Measurements from ENCODE around the gene GEMIN5.
"Not testable (repeated sequence)": the region's sequence is repeated elsewhere in the genome, so short reads cannot be mapped to it uniquely, and the experiment has no call there.

GEMIN5 gene

DNA sequence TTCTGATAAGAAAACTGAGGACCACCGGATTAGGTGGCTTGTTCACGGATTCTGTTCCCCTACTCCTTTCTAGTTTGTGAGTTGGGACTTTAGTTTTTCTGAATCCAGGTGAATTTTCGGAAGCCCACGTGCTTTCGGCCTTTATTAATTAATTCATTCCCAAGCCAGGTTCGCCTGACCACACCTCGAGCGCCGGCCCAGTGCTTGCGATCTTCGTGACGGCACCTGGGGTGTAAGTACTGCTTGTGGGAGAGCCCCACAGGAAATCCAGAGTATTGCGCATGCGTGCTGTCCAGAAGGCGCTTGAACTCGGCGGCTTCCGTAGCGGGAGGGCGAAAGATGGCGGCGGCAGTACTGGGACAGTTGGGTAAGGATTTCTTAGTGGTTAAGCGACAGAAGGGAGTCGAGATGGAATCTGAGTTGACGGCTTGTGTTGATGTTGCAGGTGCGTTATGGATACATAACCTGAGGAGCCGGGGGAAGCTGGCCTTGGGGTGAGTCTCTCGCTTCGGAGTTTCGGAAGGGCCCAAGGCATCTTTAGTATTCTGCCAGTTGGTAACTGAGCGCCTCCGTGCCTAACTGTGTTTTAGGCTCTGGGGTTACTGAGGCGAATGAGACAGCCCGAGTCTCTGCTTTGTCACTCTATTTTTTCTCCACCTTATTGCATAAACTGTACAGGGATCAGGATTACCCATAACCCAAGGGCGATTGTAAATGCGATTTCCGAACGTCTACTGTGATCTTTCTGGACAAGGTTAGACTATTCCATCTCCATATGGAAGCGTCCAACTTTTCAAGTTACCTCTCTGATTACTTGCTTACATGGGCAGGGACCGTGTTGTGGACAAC, 3.0 kb upstream of the GEMIN5 start, which contains the start of gene MRPL22:
Gene MRPL22 (plus strand): TSS at position 302 of the 849 bp plus-strand sequence. CDS start 38 bp downstream, at position 340.
- TF ChIP-seq, protein P1, sequence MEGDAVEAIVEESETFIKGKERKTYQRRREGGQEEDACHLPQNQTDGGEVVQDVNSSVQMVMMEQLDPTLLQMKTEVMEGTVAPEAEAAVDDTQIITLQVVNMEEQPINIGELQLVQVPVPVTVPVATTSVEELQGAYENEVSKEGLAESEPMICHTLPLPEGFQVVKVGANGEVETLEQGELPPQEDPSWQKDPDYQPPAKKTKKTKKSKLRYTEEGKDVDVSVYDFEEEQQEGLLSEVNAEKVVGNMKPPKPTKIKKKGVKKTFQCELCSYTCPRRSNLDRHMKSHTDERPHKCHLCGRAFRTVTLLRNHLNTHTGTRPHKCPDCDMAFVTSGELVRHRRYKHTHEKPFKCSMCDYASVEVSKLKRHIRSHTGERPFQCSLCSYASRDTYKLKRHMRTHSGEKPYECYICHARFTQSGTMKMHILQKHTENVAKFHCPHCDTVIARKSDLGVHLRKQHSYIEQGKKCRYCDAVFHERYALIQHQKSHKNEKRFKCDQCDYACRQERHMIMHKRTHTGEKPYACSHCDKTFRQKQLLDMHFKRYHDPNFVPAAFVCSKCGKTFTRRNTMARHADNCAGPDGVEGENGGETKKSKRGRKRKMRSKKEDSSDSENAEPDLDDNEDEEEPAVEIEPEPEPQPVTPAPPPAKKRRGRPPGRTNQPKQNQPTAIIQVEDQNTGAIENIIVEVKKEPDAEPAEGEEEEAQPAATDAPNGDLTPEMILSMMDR (IDR thresholded peaks at IDR 0.05; ENCODE audit: low read depth, low read length), result no peak
- peak within 1 kb of the TSS; percentile 93 for H3K4me3 ChIP-seq (ENCODE audit: low read depth, low read length)

DNA sequence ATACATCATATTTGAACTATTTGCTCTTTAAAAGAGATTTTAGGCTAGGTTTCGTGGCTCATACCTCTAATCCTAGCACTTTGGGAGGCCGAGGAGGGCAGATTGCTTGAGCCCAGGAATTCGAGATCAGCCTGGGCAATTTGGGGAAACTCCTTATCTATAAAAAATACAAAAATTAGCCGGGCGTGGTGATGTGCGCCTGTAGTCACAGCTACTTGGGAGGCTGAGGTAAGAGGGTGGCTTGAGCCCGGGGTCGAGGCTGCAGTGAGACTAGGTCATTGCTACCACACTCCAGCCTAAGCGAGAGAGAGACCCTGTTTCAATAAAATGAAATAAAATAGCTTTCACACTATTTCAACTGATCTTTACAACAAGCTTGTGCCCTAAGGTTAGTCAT, 2.4 kb upstream of the GEMIN5 start:
- H3K4me3 ChIP-seq (ENCODE audit: low read depth, low read length), result peak overlapping the region; percentile 93
- TF ChIP-seq, protein P1 (IDR thresholded peaks at IDR 0.05; ENCODE audit: low read depth, low read length), result no peak

DNA sequence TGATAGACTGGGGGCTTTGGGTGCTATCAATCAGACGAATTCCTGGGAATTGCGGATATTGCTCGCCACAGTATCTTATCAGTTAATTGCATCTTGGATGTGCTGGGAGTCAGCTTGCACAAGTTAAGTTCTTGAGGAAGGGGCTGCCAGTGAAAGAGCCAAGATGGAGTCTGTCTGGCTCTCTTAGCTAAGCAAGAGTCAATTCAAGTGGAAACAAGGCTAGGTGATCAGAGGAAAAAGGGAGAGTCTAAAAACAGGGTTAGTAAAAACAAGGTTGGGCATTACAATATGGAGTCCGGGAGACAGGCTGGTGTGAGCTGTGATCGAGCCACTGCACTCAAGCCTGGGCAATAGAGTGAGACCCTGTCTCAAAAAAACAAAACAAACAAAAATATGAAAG, 1.4 kb upstream of the GEMIN5 start:
- H3K4me3 ChIP-seq (ENCODE audit: low read depth, low read length), result not testable (repeated sequence)

DNA sequence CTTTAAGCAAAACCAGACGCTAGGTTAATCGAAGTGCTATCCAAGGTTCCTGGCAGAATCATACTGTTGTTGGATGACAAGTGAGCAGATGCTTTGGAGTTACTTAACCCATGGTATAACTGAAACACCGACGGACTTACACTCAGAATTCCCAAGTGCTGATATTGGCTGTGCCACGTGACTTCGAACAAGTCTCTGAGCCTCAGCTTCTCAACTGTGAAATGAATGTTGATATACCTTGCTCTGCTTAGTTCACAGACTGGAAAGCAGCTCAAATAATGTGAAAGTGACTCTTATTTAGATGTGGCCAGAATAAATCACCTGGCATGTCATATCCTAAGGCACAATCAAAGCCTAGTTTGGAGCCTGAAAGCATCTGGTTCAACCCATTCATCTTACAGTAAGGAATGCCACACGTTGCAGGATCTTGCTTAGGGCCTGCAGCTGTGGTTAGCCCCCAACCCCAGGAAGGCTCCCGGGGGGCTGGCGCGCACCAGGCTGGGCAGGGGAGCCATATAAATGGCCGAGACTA, 759 bp downstream of the GEMIN5 start:
- TF ChIP-seq, protein P1 (IDR thresholded peaks at IDR 0.05; ENCODE audit: low read depth, low read length), result no peak
- peak overlapping the region; percentile 95 for H3K4me3 ChIP-seq (ENCODE audit: low read depth, low read length)

DNA sequence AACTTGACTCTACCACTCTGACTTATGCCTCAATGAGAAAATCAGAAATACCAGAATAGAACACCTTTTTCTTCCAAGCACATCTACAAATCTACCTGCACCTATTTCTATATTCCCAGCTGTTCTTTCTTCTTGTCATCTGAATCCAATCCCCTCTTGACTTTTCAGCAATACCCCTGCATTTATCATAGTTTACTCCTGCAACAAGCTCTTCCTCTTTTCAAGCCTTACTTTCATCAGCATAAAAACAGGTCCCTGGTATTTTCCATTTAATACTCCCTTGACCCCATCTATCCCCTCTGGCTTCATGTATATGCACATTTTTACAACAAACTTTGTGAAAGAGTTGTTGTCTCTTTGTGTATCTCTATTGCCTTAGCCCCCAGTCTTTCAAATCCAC, 3.1 kb downstream of the GEMIN5 start:
- TF ChIP-seq, protein P1 (IDR thresholded peaks at IDR 0.05; ENCODE audit: low read depth, low read length), result no peak
- no peak overlapping the region for H3K4me3 ChIP-seq (ENCODE audit: low read depth, low read length)

DNA sequence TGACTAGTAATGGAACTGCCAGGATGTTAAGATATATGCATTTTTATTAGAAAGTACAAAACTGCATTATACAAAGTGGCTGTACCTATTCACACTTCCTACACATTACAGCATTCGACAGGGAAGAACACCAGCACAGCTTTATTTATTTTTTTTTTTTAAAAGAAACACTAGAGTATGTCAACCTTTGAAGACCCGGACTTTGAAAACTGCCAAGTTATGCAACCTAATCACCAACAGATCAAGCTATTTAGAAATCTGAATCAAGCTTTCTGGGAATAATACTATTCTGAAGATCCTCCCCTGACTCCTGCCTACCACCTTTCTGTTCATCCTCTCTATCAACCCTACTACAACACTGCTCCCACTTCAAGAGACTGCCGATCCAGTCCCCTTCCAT, 4.5 kb downstream of the GEMIN5 start:
- H3K4me3 ChIP-seq (ENCODE audit: low read depth, low read length), result no peak overlapping the region
- TF ChIP-seq, protein P1 (IDR thresholded peaks at IDR 0.05; ENCODE audit: low read depth, low read length), result no peak

DNA sequence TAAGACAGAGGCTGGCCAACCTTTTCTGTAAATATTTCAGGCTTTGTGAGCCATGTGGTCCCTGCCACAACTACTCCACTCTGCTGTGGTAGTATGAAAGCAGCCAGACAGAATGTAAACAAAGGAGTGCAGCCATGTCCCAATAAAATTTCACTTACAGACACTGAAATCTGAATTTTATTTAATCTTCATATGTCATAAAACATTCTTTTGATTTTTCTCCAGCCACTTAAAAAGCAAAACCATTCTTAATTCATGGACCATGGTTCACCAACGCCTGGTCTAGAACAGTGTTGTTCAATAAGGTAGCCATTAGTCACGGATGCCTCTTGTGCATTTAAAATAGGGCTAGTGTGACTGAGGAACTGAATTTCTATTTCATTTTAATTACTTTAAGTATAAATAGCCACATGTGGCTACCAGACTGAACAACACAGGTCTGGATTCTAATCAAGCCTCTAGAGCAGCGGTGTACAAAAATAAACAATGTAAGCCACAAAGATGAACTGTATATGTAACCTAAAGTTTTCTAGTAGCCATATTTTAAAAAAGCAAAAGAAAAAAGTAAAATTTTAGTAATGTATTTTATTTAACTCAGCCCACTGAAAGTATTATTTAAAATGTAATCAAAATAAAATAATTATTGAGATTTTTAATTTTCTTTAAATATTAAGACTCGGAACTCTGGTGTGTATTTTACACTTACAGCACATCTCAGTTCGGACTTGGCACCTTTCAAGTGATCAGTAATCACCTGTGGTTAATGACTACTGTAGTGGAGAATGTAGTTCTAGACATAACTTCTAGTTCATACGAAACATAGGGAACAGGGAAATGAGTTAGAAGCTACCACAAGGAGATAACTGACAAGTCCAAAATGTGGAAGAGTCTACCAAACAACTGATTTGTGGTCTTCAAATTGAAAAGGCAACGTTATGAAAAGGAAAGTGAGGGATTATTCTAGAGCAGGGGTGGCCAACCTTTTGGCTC, 14.3 kb downstream of the GEMIN5 start:
- TF ChIP-seq, protein P1 (IDR thresholded peaks at IDR 0.05; ENCODE audit: low read depth, low read length), result no peak
- H3K4me3 ChIP-seq (ENCODE audit: low read depth, low read length), result no peak overlapping the region

Measured in WI38 (cell line).